ENCODE measurements around the gene RNF223. TPM values are rescaled to one million over a fixed set of nuclear protein-coding genes. Genes with fewer than 3 reads are reported as not detected.

Gene RNF223
- not detected for total RNA-seq

DNA sequence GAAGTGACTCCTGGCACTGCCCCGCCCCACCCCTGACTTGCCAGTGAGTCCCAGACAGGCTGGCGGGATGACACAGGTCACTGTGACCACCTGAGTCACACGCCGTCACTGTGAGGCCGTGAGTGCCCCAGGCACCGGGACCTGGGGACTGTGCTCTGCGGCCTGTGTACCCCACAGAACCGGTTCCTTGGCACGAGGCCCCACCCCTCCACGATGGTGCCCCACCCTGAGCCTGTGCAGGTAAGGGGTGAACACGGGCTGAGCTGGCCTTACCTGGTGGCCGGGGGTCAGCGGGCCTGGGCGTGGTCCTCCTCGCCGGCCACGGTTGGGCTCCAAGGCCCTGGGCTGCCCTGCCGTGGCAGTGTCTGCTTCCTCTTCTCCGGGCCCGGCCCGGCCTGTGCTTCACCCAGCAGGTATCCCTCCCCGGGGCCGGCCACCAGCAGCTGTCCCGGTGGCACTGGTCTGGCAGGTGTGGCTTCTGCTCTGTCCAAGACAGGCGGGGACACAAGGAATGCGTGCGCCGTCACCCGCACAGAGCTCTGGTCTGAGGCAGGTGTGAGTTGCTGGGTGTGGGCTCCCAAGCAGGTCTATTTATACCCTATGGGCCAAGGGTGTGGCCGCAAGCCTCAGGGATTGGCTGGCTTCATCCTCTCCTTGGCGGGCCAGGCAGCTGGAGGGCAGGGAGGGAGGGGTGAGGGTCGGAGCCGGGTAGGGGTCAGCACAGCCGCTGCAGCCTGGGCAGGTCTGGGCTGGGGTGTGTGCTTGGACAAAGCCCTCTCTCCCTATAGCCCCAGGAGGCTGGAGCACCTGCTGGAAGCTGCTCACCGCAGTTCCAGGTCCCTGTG lies at the start of gene RNF223:
Gene RNF223, minus strand, starts transcription at position 564 of the 845 bp plus-strand sequence. CDS start 1,740 bp downstream, outside the sequence.
- intact Hi-C loops (cut with DNase I), result no loop called here
- no peak for DNase-seq (ENCODE audit: low spot score)
- no peak for ATAC-seq

DNA sequence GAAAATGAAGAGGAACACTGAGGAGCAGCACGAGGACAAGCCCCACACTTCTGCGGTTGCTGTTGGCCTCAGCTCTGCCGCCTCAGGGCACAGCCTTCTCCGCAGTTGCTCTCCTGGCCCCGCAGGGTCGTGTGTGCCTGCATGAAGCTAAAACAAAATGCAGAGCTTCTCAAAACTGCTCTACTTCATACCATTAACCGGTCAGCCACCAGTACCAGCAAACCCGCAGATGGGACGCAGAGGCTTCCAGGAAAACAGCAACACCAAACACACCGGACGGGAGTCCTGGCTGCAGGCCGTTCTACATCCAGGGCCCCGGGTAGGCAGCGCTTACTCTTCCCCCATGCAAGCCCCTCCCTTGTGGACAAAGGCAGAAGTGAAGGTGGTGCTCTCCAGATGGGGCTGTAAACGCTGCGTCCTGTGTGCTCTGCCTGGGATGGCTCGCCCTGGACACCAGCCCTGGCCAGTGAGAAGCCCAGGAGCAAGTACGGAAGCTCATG lies 48.9 kb upstream of the RNF223 start:
- DNase-seq (ENCODE audit: low spot score) (no peak), ATAC-seq (no peak)
- intact Hi-C loops (cut with DNase I), result loop anchor here (5.0 kb wide), 1 partner anchor 169 kb away; no protein-coding TSS in a partner anchor

DNA sequence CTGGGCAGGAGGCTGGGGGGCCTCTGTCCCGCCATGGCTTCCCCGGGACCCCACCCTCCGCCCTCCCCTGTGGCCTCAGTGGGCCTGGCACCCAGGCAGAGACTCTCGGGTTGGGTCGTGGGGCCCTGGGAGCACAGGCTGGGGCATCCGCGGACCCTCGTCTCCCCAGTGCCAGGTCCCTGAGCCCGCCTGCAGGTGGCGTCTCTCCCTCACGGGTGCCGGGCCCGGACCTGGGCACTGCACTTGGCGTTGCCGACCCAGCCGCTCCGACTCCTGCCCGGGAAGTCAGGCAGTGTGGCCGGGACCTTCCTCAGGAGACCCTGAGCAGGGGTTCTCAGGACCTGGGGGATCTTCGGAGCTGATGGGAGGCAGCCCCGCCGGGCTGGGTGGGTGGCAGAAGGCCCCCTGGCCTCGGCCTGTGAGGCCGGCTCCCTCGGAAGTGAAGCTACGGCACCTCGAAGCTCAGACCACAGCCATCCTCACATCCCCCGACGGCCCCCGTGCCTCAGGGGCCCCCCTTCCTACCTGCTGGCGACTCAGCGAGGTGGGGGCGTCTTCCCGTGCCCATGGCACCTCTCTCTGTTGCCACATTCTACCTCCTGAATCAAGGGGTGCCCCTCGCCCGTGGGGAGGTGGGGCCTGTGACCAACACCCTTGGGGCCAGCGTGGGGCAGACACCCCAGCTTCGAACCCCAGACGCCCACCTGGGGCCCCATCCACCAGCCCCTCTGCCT lies 48.1 kb upstream of the RNF223 start:
- peak; percentile 93 for ATAC-seq
- peak; percentile 92 for DNase-seq (ENCODE audit: low spot score)
- intact Hi-C loops (cut with DNase I), result loop anchor here (5.0 kb wide), 1 partner anchor 170 kb away; no protein-coding TSS in a partner anchor

DNA sequence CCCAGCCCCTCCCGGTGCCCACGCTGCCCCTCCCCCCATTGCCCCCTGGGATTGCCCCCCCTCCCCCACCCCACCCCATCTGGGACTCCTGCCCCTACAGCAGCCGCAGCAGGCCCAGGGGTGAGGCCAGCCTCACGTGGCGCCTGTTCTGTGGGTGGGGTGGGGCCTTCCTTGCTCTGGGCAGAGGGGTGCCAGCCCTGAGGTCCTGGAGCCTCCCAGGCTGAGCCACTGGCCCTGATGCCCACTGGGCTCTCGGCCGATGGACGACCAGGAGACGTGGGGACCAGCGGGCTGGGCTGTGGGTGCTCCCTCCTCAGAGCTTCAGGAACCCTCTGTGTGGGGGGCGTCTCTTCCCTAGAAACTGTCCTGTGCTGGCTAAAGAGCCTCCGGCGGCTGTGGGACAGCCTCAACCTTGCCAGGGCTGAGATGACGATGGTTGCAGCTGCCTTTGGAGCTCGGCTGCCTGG lies 47.5 kb upstream of the RNF223 start:
- intact Hi-C loops (cut with DNase I), result loop anchor here (1.0 to 5.0 kb wide), 2 partner anchors 125 to 171 kb away; partner anchors contain the start of gene C1QTNF12
- peak; percentile 37 for ATAC-seq
- no peak for DNase-seq (ENCODE audit: low spot score)

DNA sequence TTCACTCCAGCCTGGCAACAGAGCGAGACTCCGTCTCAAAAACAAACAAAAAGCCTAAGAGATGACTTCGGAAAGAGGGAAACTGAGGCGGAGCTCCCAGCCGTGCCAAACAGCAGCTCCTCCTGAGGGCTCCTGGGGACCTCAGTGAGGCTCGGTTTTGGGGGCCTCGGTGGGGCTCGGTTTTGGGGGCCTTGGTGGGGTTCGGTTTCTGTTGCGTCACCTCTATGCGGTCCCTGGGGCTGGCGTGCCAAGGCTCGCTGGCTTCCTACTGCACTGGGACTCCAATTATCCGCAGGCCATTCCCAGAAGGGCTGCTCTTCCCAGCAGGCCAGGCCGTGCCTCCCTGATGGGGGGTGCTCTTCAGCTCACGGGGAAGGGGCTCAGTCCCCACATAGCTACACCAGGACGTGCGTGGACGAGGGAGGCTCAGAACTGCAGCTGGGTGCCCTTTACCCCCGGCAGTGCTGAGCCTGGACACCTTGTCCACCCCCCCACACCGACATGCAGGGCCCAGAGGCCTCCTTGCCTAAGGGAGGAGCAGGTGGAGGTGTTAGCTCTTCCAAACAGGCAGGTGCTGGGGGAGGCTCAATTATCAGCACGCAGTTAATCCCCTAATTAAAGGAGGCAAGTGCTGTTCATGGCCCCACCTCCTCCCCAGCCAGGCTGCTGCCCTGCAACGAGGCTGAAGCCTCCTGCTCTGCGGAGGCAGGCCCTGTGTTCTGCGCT lies 46.9 kb upstream of the RNF223 start:
- ATAC-seq, result no peak
- DNase-seq (ENCODE audit: low spot score), result no peak
- intact Hi-C loops (cut with DNase I), result loop anchor here (1.0 to 5.0 kb wide), 2 partner anchors 125 to 171 kb away; partner anchors contain the start of gene C1QTNF12

DNA sequence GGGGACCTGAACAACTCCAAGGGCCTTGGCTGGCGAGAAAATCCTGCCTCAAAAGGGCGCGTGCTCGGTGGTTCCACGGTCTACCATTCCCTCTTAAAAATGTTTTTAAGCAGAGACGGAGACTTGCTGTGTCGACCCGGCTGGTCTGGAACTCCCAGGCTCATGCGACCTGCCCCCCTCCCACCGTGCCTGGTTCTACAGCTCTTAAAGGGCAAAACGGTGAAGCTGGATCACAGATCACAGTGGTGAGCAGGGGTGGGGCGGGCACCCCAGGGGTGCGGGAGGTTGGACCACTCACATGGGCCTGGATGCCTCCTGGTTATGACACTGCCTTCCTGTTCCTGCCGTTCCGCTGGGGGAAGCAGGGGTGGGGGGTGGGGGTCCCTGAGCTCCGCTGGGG lies 46.0 kb upstream of the RNF223 start:
- intact Hi-C loops (cut with DNase I), result loop anchor here (5.0 kb wide), 1 partner anchor 172 kb away; no protein-coding TSS in a partner anchor
- DNase-seq (ENCODE audit: low spot score), result no peak
- ATAC-seq, result no peak

DNA sequence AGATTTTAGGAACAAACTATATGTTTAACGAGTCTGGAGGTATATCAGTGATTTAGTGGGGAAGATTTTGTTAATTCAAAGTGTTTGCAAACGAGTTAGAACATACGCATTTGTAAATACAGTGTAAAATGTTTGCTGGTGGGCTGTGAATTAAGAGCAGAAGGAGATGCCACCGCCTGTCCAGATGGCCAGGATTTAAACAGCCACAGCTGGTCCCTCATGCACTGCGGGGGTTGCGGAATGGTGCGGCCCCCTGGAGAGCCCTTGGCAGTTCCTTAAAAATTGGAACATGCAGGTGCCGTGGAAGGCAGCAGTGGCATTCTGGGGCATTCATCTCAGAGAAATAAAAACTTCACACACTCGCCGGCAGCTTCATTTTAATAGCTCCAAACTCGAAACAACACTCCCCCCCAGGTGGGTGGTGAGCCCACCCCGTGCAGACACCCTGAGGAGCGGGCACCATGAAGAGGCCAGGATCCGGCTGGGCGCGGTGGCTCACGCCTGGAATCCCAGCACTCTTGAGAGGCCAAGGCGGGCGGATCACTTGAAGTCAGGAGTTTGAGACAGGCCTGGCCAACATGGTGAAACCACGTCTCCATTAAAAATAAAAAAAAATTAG lies 45.3 kb upstream of the RNF223 start:
- peak; percentile 52 for DNase-seq (ENCODE audit: low spot score)
- ATAC-seq, result no peak
- intact Hi-C loops (cut with DNase I), result no loop called here

DNA sequence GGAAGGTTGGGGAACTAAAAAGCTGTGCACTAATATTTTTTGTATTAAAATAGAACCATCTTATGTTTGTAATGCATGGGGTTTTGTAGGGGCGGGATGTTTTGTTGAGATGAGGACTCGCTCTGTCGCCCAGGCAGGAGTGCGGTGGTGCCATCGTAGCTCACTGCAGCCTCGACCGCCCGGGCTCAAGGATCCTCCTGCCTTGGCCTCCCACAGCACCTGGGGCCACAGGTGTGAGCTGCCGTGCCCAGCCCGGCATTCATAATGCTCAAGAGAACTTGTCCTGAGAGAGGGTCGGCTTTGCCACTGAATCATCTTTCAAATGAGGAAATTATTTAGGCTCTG lies 44.7 kb upstream of the RNF223 start:
- intact Hi-C loops (cut with DNase I), result no loop called here
- ATAC-seq (no peak), DNase-seq (ENCODE audit: low spot score) (no peak)

DNA sequence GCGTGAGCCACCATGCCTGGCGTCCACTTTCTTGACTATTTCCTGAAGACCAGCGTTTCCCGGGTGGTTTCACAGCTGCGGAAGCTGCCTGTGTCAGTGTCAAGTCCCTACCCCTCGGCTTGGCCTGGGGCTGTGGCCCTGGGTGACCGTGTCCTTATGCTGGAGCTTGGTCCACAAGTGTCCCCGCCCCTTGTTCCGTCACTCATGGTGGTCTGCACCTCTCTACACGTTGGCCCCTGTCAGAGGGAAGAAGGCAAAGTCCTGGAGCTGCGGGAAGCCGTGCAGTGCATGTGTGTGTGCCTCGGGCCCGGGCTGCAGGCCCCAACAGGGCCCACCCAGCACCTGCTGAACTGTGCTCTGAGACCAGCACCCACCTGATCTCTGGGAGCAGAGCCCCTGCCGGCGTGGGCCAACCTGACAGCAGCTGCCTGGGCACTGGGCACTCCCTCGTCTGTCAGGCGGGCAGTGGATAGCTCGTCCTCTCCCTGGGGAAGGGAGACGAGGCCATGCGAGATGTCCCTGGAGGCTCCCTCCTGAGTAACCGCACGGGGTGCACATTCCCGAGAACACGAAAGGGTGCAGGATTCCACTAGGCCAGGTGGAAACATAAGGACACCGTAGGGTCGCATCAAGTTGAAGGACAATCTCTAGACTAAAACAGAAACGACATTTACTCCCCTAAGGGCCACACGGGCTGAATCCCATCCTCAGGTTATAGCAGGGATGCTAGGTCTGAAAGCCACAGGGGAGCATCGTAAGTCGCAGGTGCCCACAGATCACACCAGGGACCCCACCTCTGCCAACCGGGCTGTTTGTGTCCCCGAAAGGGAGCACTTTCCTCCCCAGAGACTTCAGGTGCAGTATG lies 44.1 kb upstream of the RNF223 start:
- no peak for DNase-seq (ENCODE audit: low spot score)
- no peak for ATAC-seq
- intact Hi-C loops (cut with DNase I), result no loop called here

DNA sequence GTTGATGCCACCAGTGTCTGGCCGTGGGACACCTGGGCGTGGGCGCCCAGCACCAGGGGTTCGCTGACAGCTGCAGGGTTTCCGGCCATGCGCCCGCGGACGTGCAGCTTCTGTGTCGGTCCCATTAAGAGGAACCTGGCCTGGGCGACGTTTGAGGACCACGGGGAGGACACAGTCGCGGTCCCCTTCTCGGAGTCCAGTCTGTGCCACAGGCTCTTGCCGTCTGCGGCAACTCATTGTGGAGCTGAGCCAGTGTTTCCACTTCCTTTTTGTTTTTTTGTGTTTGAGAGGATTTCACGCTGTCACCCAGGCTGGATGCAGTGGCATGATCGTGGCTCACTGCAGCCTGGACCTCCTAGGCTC lies 43.3 kb upstream of the RNF223 start:
- DNase-seq (ENCODE audit: low spot score) (peak; percentile 63), ATAC-seq (no peak)
- intact Hi-C loops (cut with DNase I), result no loop called here

DNA sequence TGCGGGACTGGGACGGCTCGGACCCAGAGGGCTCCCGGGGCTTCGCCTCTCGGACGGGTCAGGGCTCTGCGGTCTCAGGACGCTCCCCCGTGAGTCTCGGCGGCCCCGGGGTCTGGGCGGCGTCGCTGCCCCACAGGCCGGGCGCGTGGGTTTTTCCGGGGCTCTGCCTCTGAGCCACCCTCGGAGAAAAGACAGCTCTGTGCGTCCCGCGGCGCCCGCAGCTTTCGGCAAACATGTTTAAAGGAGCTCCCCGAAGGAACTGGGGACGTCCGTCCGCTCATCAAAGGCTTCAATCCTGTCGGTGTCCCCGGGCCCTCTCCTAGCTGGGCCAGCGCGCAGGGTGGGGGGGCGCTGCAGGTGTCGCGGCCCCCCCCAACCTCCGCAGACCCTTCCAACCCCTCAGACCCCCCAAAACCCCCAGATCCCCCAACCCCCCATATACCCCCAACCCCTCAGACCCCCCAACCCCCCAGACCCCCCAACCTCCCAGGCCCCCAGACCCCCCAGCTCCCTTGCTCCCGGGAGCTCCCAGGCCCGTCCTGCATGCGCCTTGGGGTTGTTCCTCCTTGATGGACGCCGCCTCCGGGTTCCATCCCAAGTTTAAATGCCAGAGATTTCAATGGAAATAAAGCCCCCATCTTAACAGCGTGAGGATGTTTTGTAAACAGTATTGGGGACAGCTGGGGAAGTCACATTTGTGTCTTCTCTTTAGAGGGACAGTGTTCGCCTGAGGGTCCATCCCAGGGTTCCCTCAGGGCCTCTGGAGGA lies 42.8 kb upstream of the RNF223 start:
- DNase-seq (ENCODE audit: low spot score) (peak; percentile 68), ATAC-seq (no peak)
- intact Hi-C loops (cut with DNase I), result no loop called here

DNA sequence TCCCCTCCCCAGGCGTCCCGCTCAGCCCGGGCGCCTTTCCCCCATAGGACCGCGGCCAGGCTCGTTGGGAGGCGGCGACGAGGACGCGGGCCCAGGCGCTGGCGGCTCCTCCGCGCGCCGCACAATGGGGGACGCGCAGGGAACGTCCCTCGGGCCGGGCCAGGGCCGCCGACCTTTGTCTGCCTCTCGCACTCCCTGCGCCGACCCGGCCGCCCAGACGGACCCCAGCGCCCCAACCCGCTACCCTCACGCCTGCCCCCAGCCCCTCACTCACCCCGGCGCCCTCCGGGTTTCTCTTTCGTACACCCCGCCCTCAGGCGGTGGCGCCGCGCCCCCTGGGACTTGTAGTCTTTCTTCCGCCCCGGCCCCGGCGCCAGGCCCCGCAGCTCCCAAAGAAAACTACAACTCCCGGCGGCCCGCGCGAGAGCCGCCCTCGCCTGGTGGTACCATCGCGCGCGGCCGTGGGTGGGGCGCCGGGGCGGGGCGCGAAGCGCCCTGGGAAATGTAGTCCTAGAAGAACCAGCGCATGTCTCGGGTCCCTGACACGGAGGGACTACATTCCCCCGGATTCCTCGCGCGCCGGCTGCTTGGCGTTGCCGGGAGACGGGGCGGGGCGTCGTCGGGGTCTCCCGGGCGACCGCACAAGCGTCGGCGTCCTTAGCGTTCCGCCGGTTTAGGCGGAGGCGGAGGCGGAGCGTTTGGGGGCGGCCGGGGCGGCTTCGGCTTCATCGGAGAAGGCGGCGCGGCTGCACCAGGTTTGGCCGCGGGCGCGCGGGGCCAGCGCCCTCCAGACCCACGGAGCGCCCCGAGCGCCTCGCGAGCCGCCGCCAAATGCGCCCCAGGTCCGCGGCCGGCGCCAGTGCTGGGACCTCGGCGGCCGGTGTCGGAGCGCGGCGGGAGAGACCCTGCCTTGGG lies 41.9 kb upstream of the RNF223 start, which contains the start of gene C1orf159:
Gene C1orf159, minus strand, starts transcription at position 304 of the 915 bp plus-strand sequence. CDS start 24,546 bp downstream, outside the sequence.
- ATAC-seq (peak; percentile 99), DNase-seq (ENCODE audit: low spot score) (peak; percentile 99)
- intact Hi-C loops (cut with DNase I), result no loop called here

DNA sequence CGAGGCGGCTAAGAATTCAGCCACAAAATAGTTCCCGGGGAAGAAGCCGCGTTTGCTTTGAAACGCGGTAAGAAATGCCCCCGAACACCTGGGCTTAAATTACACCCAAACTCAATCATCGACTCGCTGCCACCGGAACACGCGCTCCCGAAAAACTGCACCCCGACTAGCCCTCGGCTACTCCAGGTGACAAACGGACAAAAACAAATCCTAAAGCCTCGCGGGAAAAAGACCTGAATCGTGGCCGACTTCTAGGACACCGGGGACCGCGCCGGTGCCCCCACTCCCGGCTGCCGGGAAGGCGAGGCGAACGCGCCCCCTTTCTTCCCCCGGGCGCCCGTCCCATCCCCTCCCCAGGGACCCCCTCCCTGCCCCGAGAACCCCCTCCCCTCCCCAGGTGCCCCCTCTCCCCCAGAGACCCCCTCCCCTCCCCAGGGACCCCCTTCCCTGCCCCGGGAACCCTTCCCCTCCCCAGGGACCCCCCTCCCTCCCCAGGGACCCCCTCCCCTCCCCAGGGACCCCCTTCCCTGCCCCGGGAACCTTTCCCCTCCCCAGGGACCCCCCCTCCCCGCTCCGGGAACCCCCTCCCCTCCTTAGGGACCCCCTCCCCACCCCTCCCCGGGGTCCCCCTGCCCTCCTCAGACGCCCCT lies 41.2 kb upstream of the RNF223 start:
- DNase-seq (ENCODE audit: low spot score), result peak; percentile 76
- intact Hi-C loops (cut with DNase I), result no loop called here
- no peak for ATAC-seq

DNA sequence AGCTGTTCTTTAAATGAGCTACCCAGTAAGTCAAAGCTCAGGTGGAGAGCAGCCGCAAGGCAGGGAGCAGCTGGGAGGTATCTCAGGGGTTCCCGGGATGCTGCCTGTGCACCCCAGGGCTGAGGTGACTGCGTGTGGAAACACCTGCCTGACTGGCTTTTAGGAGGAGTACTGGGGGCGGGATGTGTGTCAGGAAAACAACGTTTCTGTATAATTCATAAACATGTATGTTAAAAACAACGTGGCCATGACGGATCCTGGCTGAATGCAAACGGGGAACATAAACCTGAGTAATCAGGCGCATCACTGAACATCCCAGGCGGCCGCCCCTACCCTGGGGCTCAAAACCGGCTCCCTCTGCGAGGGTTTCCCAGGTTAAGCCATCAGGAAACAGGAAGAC lies 40.3 kb upstream of the RNF223 start:
- no peak for ATAC-seq
- intact Hi-C loops (cut with DNase I), result no loop called here
- DNase-seq (ENCODE audit: low spot score), result no peak

DNA sequence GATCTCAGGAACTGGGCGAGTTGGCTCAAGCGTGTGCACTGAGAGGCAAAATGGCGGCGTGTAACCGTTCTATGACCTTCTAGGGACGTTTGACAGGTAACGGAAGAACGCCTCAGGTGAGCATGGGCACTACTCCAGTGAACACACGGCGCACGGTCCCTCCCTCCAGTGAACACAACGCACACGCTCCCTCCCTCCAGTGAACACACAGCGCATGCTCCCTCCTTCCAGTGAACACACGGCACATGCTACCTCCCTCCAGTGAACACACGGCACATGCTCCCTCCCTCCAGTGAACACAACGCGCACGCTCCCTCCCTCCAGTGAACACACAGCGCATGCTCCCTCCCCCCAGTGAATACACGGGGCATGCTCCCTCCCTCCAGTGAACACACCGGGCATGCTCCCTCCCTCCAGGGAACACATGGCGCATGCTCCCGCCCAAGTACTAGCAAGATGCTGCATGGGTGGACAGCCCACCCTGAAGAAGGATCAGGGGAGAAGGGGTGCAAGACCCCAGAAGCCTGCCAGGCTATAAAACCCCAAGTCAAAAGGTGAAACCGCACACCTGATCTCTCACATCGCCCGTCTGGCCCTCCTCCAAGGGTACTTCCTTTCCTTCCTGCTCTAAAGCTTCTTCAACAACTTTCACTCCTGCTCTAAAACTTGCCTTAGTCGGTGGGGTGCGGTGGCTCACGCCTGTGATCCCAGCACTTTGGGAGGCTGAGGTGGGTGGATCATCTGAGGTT lies 38.3 kb upstream of the RNF223 start:
- DNase-seq (ENCODE audit: low spot score) (no peak), ATAC-seq (no peak)
- intact Hi-C loops (cut with DNase I), result no loop called here
